K562 (cell line): Measurements from ENCODE around the gene RNF11. TPM values are rescaled to one million over a fixed set of nuclear protein-coding genes. Genes with fewer than 3 reads are reported as not detected.

Source experiments
- ATF1 ChIP-seq, 2 experiments: fragments of 450-650 bp in 1 of 2; IDR thresholded peaks; 2 replicates each; pipeline ENCODE4 v1.6.1; 2016; ENCODE audit warnings: missing compliant biosample characterization in 1 of 2, missing genetic modification characterization in 1 of 2
- BHLHE40 ChIP-seq: IDR thresholded peaks from 2 replicates; pipeline ENCODE4 v1.6.1; 2011; ENCODE audit warnings: low read length, improper control_type of control experiment
- CBFA2T3 ChIP-seq: fragments of 450-650 bp; IDR thresholded peaks from 2 replicates; pipeline ENCODE4 v1.6.1; 2017
- CREBBP ChIP-seq: IDR thresholded peaks from one replicate; pipeline ENCODE4 v1.6.1; 2012; ENCODE audit warnings: low read depth, mild to moderate bottlenecking, control low read depth, inconsistent platforms, low read length
- CREM ChIP-seq: IDR thresholded peaks from 2 replicates; pipeline ENCODE4 v1.6.1; 2014; ENCODE audit warnings: antibody characterized with exemption, low read depth
- ETV5 ChIP-seq: sonication (generic); formaldehyde crosslinking; IDR thresholded peaks from 2 replicates; pipeline ENCODE4 v1.4.0; 2020; ENCODE audit warnings: low read depth, mild to moderate bottlenecking, missing genetic modification reagents
- EZH2 ChIP-seq: IDR thresholded peaks from 2 replicates; pipeline ENCODE4 v1.6.1; 2012; ENCODE audit warnings: low read depth, mild to moderate bottlenecking, inconsistent platforms, low read length, borderline replicate concordance
- GABPA ChIP-seq: fragments of 200-800 bp; sonication (Bioruptor generic); conservative IDR thresholded peaks from 2 replicates; pipeline ENCODE4 v1.6.1; 2016; ENCODE audit warnings: low read depth, missing genetic modification characterization, missing compliant biosample characterization
- GTF2F1 ChIP-seq: IDR thresholded peaks from 2 replicates; pipeline ENCODE4 v1.6.1; 2011; ENCODE audit warnings: low read depth, low read length, improper control_type of control experiment
- KAT8 ChIP-seq: fragments of 450-650 bp; IDR thresholded peaks from 2 replicates; pipeline ENCODE4 v1.6.1; 2016; ENCODE audit warnings: low read depth, mild to moderate bottlenecking
- KLF1 ChIP-seq: fragments of 450-650 bp; IDR thresholded peaks from 2 replicates; pipeline ENCODE4 v1.6.1; 2016; ENCODE audit warnings: missing genetic modification characterization, missing compliant biosample characterization
- KLF10 ChIP-seq: fragments of 250-450 bp; sonication (Bioruptor Pico); IDR thresholded peaks from 2 replicates; pipeline ENCODE4 v1.6.1; 2021; ENCODE audit warnings: matching md5 sums
- NFE2 ChIP-seq: IDR thresholded peaks from 2 replicates; pipeline ENCODE4 v1.6.1; 2014; ENCODE audit warnings: antibody characterized with exemption, low read depth
- NUFIP1 ChIP-seq: fragments of 450-650 bp; IDR thresholded peaks from 2 replicates; pipeline ENCODE4 v1.6.1; 2018; ENCODE audit not compliant: partially characterized antibody
- POLR2B ChIP-seq: fragments of 450-650 bp; IDR thresholded peaks from 2 replicates; pipeline ENCODE4 v1.6.1; 2018; ENCODE audit warnings: low read depth; ENCODE audit not compliant: partially characterized antibody
- SAFB2 ChIP-seq: fragments of 200-400 bp; formaldehyde crosslinking; IDR thresholded peaks from 2 replicates; pipeline ENCODE4 v1.6.1; 2018; ENCODE audit warnings: borderline replicate concordance, low read length, low read depth, moderate library complexity; ENCODE audit not compliant: severe bottlenecking
- SMAD4 ChIP-seq: fragments of 250-450 bp; sonication (Bioruptor Pico); conservative IDR thresholded peaks from 2 replicates; pipeline ENCODE4 v1.8.0; 2021; ENCODE audit warnings: inconsistent platforms, mild to moderate bottlenecking, moderate library complexity
- SRSF1 ChIP-seq: fragments of 200-400 bp; formaldehyde crosslinking; IDR thresholded peaks from 2 replicates; pipeline ENCODE4 v1.6.1; 2017; ENCODE audit warnings: mild to moderate bottlenecking, low read depth, low read length, moderate library complexity
- TAF1 ChIP-seq: IDR thresholded peaks from 2 replicates; pipeline ENCODE4 v1.6.1; 2011; ENCODE audit warnings: mild to moderate bottlenecking, low read length, moderate library complexity; ENCODE audit not compliant: insufficient read depth, control insufficient read depth, severe bottlenecking; ENCODE audit errors: extremely low read depth
- TEAD4 ChIP-seq, 2 experiments: sonication (generic) in 1 of 2; formaldehyde crosslinking in 1 of 2; IDR thresholded peaks; 2 replicates each; pipeline versions ENCODE4 v1.6.1 to v1.8.0; 2012 to 2022; ENCODE audit warnings: borderline replicate concordance in 1 of 2, inconsistent platforms in 1 of 2, low read length in 1 of 2, mild to moderate bottlenecking in 1 of 2, missing genetic modification reagents in 1 of 2
- THAP12 ChIP-seq: fragments of 250-450 bp; sonication (Bioruptor Pico); IDR thresholded peaks from 2 replicates; pipeline ENCODE4 v1.9.0; 2021; ENCODE audit warnings: mild to moderate bottlenecking, inconsistent platforms
- ZC3H4 ChIP-seq: sonication (generic); formaldehyde crosslinking; IDR thresholded peaks from 2 replicates; pipeline ENCODE4 v1.9.0; 2021; ENCODE audit warnings: missing genetic modification reagents, borderline replicate concordance
- ZNF124 ChIP-seq: sonication (generic); formaldehyde crosslinking; IDR thresholded peaks from 2 replicates; pipeline ENCODE4 v1.8.1; 2022; ENCODE audit warnings: missing genetic modification reagents
- ZNF76 ChIP-seq: fragments of 250-450 bp; sonication (Bioruptor Pico); IDR thresholded peaks from 2 replicates; pipeline ENCODE4 v1.4.0; 2020; ENCODE audit warnings: mild to moderate bottlenecking, moderate library complexity, borderline replicate concordance
- polyA plus RNA-seq, 8 experiments: library from polyadenylated mRNA; depleted of rRNA in 4 of 8; stranded (reverse) in 5 of 8; unstranded in 3 of 8; fragments of >200 nt; fragmentation: Nextera tagmentation in 2 of 8; fragmentation: Illumina TruSeq in 1 of 8; extraction: Ambion mirVana in 2 of 8; extraction: Trizol in 1 of 8; gene quantifications; 2 replicates each; pipeline versions ENCODE4 v1.2.1 to v1.2.3, GENCODE V29; 2011 to 2014; ENCODE audit warnings: inconsistent platforms in 1 of 8, missing spikeins in 1 of 8
- total RNA-seq, 7 experiments: library from RNA; depleted of rRNA in 6 of 7; stranded (reverse); fragments of >200 nt in 6 of 7; fragmentation: Illumina TruSeq in 2 of 7; extraction: Trizol in 2 of 7; gene quantifications; 2 replicates each; pipeline versions ENCODE4 v1.2.1 to v1.2.3, GENCODE V29; 2011 to 2021; ENCODE audit warnings: low replicate concordance in 1 of 7
- TF ChIP-seq, protein P1 (sequence below), 2 experiments: fragments of 450-650 bp in 1 of 2; sonication (generic) in 1 of 2; formaldehyde crosslinking; conservative IDR thresholded peaks; 2 replicates each; pipeline versions ENCODE4 v1.4.0 to v1.8.1; 2020 to 2022; ENCODE audit warnings: mild to moderate bottlenecking in 1 of 2, missing genetic modification reagents in 1 of 2
- TF ChIP-seq, protein P2 (sequence below): fragments of 450-650 bp; IDR thresholded peaks from 2 replicates; pipeline ENCODE4 v1.6.1; 2016; ENCODE audit warnings: missing biosample characterization, missing genetic modification characterization

The RNF11 gene
- total and polyA plus RNA-seq, 9 of the 15 experiments (the other 6 are each of a cell fraction or from before 2014, with no cell fraction given): 5.7 to 34.3 (median 23.1) TPM

DNA sequence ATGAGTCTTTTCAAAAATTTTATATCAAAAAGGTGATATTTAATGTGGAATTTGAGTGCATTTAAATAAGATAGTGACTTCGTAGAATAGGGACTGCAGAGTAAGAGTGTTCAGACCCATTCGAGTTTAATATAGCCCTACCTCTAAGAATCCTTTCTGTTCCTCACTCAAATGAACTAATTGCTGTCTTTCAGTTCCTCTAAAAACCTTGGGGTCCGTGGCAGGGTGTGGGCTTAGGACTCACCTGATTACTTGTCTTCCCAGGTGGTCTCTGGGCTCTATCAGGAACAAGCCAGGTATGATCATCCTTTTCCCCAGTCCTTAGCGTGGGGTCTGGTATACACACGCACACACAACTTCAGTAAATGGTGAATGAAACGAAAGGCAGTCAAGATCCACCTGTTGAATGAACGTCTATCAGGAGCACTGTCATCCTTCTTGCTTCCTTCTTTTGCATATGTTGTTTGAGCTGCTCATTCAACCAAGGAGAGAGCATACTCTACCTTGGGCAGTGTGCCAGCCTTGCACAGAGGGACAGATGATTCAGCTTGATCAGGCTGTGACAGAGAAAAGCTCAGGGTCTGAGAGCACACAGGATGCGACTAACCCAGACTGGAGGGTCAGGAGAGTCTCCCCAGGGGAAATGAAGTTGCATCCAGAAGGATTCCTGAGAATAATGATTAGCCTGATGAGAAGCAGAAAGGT, 1.2 kb upstream of the RNF11 start (continued):
- TF ChIP-seq TAF1 (no peak), CREM (no peak), POLR2B (no peak), ZNF124 (CRISPR knock-in tag) (no peak), THAP12 (no peak), KLF1 (tag) (no peak), KLF10 (CRISPR knock-in tag) (no peak), CREBBP (no peak), ZC3H4 (CRISPR knock-in tag) (no peak), ETV5 (CRISPR knock-in tag) (no peak), KAT8 (no peak), NFE2 (peak; percentile 82; the same call in 1 of the 2 replicates), SAFB2 (no peak), SMAD4 (CRISPR knock-in tag) (no peak), NUFIP1 (no peak), SRSF1 (no peak), GTF2F1 (no peak), GABPA (tag) (no peak), EZH2 (no peak), ATF1 (CRISPR knock-in tag; IDR thresholded peaks at IDR 0.05) (no peak), ATF1 (tag; IDR thresholded peaks at IDR 0.05) (no peak), ZNF76 (CRISPR knock-in tag) (no peak), CBFA2T3 (peak; percentile 48; the same call in 1 of the 2 replicates), TEAD4 (IDR thresholded peaks at IDR 0.05; ENCODE audit: low read length) (no peak), TEAD4 (CRISPR knock-in tag; IDR thresholded peaks at IDR 0.05; ENCODE audit: borderline replicate concordance) (no peak), BHLHE40 (no peak)
- TF ChIP-seq, protein P1, sequence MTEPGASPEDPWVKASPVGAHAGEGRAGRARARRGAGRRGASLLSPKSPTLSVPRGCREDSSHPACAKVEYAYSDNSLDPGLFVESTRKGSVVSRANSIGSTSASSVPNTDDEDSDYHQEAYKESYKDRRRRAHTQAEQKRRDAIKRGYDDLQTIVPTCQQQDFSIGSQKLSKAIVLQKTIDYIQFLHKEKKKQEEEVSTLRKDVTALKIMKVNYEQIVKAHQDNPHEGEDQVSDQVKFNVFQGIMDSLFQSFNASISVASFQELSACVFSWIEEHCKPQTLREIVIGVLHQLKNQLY (CRISPR knock-in tag; conservative IDR thresholded peaks at IDR 0.05): 0 out of 4 replicates have a peak, but pooled peaks of 1 of the 2 experiments have one; percentile 54
- TF ChIP-seq, protein P2, sequence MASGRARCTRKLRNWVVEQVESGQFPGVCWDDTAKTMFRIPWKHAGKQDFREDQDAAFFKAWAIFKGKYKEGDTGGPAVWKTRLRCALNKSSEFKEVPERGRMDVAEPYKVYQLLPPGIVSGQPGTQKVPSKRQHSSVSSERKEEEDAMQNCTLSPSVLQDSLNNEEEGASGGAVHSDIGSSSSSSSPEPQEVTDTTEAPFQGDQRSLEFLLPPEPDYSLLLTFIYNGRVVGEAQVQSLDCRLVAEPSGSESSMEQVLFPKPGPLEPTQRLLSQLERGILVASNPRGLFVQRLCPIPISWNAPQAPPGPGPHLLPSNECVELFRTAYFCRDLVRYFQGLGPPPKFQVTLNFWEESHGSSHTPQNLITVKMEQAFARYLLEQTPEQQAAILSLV (tag): no peak
